Effector CD8-positive, alpha-beta T cell (primary cell): ENCODE results near the gene CPXM1.
"Not testable (repeated sequence)": the region's sequence is repeated elsewhere in the genome, so short reads cannot be mapped to it uniquely, and the experiment has no call there.

Experiments
- DNase-seq: peaks from one replicate; lab custom pipeline; 2025; lab: John Stamatoyannopoulos, UW

CPXM1 gene

DNA sequence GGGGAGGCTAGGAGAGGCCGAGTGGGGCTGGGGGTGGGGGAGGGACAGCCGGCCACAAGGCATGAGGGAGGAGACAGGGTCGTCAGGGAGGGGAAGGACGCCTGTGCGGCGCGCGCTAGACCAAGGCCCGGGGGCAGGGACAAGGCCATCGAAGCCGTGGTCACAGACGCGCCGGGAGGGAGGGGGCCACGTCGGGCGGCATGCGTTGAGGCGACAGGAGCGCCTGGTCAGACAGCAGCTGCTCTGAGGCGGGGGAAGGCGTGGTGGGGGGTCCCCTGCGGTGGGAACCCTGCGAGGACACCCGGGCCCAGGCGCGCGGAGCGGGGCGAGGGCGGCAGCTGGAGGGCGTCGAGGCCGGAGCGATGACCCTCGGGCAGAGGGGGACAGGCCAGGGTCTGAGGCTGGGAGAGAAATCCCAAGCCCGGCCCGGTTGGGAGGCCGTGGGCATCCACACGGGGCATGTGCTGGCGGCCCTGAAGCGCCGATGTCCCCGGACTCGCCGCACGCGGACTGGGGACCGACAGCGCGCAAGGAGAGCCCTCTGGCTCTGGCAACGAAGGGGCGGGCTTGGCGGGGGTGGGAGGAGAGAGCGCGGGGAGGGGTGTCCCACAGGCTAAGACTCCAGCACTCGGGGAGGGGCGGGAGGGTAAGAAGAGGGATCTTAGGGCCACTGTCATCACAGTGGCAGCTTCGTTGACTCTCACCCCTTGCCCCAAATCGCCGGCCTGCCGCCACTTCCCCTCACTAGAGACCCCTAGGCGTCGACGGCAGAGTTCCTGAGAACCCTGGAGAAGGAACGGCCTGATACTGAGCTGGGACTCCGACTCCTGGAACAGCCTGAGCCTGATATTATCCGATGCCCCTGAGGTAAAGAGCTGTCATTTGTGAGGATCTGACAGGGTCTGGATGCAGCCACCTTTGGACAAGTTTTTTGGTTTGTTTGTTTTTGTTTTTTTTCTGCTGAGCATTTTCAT lies 20.8 kb upstream of the CPXM1 start:
- no peak for DNase-seq

DNA sequence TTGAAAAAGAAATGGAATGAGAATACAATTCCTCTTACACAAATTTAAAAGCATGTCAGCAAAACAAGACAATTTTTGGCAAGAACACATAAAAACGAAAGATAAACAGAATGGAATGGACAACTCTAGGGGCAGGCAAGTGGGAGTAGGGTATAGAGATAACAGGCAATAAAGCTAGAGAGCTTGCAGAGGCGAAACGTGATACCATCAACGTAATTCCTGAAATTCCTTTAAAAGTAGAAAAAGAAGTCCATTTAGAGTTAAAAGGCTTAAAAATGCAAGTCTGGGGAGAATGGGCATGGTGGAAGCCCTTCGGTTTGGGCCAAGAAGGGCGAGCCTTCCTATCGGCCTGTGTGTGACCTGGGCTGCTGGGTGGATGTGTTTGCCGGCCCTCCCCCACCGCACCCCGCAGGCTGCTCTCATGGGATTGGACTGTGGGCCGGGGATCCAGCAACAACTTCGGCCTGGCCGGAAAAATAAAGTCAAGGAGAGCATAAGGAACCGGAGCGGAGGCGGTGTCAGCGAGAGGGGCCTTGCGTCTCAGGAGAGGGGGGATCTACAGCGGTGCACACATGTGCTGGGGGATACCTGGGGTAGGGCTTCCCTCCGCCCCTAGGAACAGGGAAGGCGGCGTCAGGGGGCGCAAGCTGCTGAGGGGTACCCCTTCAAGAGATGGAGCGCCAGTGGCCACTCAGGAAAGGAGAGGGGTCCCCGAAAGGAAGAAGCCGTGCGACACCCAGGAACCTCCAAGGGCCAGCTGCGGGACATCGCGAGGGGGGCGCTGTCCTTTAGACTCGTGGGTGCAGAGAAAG lies 19.9 kb upstream of the CPXM1 start:
- no peak for DNase-seq

DNA sequence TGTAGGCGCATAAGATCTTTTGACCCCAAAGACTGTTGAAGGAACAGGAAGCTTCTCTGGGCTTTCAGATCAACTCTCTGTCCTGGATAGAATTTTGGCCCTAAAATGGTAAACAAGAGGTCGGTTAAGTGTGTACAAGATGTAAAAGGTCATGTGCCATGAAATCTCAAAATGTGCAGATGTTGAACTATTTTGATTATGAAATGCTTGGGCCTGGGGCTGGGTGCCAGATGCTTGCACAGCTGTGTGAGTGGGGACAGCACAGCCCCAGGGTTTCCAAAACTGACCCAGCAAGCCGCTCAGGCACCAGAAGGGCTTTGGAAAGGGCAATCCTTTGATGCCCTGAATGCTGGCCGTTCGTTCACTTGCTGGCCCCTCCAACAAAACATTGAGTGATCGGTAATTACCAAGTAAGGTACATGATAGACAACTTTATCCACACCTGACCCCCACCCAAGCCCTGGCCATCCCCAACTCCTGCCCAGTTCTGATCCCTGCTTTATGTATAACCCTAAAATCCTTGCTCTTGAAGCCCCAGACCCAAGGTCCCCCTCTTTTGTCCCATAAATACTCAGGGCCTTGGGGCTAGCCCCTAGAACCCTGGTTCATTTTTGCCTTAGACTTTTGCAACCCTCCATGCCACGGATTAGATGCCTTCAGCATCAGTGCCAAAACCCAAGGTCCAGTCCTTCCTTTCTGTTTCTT lies 17.6 kb upstream of the CPXM1 start:
- DNase-seq, result no peak

DNA sequence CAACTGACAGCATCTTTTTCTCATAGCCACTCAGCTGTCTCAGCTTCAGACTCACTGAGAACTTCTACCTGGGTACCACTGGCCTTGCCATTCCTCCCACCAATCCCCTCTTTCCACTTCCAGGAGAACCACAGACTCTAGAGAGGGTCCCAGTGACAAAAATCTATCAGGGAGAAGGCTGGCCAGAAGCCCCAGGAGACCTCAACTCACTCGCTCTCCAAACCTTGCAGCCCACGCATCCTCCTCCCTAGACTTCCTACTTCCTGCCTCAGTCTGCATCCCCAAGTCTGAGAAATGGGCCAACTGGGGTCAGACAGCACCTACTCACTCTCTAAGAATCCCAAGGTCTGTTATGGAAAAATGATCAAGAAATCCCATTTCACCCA lies 16.9 kb upstream of the CPXM1 start:
- DNase-seq, result no peak

DNA sequence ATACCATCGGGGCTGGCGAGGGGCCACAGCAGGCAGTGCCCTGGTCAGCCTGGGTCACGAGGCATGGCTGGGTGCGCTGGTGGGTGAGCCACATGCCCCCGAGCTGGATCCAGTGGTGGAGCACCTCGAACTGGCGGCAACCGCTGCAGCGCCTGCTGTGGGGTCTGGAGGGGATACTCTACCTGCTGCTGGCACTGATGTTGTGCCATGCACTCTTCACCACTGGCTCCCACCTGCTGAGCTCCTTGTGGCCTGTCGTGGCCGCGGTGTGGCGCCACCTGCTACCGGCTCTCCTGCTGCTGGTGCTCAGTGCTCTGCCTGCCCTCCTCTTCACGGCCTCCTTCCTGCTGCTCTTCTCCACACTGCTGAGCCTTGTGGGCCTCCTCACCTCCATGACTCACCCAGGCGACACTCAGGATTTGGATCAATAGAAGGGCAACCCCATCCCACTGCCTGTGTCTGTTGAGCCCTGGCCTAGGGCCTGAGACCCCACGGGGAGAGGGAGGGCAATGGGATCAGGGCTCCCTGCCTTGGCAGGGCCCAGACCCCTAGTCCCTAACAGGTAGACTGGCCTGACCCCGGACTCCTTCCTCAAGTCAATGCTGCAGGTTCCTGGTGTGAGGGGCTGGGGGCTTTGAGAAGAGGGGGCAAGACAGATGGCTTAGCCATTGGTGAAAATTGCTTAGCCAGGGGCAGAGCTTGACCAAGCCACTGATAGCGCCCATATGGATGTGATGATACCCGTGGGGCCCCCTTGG lies 16.3 kb upstream of the CPXM1 start:
- DNase-seq, result no peak

DNA sequence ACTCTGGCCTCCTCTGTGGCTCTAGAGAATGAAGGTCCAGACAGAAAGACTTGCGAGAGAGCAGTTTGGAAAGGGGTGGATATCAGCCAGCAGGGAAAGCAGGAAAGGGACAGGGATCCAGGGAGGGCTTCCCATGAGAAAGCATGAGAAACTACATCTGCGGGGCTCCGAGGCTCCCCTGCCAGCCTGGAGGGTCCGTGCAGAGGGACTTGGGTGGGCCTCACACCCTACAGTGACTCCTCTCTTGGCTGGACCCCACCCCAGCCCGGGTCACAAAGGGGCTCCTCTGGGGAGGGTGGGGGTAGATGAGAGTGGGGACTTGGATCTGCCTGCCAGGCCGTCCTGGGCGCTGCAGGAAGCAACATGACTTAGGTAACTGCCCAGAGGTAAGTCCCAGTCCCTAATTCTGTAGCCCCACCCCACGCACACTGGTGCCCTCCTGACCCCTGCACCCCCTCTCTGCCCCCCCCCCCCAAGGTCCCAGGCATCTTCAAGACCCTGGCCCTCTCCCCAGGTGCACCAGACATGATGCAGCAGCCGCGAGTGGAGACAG lies 15.7 kb upstream of the CPXM1 start, which contains the start of gene TMEM239:
TSS of gene TMEM239 (plus strand) at position 335 of the 553 bp plus-strand sequence. CDS start at position 526, 191 bp downstream.
- no peak for DNase-seq

DNA sequence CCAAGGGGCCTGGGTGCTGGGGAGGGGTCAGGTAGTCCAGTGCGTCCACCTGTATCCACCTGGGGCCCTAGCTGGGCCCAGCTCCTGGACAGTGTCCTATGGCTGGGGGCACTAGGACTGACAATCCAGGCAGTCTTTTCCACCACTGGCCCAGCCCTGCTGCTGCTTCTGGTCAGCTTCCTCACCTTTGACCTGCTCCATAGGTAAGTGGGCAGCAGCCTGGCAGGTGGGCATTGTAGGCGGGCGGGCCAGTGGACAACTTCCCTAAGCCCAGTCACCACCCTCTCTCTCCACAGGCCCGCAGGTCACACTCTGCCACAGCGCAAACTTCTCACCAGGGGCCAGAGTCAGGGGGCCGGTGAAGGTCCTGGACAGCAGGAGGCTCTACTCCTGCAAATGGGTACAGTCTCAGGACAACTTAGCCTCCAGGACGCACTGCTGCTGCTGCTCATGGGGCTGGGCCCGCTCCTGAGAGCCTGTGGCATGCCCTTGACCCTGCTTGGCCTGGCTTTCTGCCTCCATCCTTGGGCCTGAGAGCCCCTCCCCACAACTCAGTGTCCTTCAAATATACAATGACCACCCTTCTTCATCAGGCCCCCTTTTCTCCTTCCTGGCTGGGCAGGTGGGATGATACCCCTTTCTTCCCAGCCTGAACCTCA lies 14.9 kb upstream of the CPXM1 start:
- DNase-seq, result no peak

DNA sequence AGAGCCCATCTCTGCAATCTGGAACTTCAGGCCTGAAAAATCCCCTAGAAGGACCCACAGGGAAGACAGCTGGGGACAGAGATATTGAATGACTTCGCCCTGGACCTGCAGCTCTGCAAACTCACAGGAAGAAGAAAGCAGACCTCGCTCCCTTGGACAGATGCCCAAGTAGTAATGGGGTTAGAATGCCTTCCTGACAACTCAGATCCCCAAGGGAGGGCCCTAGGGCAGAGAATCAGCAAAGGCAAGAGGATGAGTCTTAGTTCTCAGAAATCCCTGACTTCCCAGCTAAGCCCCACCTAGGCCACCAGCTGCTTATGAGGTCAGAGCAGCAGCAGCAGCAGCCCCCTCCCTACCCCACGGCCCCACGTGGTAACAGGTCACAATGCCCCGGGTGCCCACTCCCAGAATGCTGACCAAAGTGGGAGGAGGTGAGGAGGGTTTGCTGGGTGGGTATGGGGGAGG lies 14.2 kb upstream of the CPXM1 start, which contains the start of gene C20orf141:
TSS of gene C20orf141 (plus strand) at position 401 of the 465 bp plus-strand sequence. CDS start 198 bp downstream, outside the sequence.
- no peak for DNase-seq

DNA sequence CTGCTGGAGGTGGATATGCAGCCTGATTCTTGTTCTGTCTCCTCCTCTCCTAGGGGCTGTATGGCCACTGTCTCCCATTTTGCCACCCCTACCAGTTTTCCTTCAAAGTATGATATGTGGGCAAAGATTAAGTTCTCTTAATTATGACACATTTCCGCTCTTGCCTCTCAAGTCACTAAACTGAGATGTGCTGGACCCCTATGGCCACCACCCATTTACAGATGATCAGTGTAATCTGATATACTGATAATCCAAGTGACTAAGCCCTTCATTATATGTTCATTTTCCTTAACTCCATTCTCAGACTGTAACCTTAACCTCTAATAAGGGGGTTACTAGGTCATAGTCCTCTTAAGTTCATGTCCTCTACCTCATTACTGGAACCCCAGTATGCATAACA lies 13.6 kb upstream of the CPXM1 start:
- DNase-seq, result no peak

DNA sequence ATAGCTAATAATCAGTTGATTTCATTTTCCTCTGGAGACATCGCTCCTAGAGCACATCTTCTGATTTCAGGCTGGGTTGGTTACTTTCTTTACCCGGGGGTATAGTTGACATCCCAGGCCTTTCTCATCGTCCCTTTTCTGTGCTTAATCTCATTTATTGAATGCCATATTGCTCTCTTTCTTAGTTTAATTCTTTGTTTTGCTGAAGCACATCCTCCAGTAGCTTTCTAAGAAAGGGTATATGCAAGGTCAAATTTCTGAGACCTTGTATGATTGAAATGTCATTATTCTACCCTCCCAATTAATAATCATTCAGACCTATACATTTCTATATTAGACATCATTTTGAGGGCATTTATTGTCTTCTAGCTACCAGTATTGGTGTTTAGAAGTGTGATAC lies 11.8 kb upstream of the CPXM1 start:
- DNase-seq, result no peak

DNA sequence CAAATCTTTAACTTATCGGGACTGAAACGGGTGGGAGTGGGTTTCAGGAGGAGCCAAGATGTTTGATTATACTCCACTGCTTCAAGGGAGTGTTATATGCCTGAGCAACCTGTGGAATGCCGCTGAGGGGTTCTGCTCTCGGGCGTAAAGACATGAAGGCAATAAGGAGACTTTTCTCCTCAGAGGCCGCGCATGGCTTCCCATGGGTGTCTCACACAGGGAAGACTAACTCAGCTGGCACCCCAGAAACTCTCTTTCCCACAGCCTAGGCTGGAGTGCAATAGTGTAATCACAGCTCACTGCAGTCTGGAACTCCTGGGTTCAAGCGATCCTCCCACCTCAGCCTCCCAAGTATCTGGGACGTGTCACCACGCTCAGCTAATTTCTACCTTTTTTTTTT lies 9.3 kb upstream of the CPXM1 start:
- no peak for DNase-seq

DNA sequence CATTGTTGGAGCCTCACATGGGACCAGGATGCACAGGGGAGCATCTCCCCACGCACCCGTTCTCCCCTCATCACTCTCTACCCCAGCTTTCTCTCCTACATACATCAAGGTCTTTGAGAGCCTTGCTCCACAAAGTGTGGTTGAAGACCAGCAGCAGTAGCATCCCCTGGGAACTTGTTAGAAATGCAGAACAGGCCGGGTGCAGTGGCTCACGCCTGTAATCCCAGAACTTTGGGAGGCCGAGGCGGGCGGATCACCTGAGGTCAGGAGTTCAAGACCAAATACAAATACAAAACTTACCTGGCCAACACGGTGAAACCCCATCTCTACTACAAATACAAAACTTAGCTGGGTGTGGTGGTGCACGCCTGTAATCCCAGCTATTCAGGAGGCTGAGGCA lies 7.5 kb upstream of the CPXM1 start:
- DNase-seq, result not testable (repeated sequence)

DNA sequence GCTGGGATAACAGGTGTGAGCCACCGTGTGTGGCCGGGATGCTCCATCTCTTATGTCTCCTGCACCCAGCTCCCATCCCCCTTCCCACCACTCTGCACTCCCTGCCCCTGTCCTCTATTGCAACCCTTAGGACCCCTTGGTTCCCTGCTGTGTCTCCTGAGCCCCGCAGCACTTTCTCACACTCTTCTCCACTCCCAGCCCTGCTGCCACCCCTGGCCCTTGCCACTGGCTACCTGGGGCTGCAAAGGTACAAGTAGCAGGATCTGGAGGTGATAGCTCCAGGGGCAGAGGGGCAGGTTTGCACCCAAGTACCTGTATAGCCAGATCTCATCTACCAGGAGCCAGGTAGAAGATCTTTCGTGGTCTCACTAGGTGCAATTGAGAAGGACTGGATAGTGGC lies 6.6 kb upstream of the CPXM1 start:
- no peak for DNase-seq

DNA sequence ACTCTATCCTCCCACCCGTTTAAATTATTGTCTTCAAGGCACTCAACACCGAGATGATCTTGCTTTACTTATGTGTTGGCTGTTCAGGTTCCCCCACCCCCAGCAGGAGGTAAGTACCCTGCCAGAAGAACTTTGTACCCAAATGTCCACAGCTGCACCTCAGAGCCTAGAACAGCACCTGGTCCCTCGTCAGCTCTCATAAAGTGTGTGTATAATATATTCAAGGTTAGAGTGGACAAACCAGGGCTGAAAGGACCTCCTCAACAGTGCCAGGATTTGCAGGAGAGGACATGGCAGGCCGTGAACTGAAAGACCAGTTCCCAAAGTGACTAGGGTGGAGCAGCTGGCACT lies 5.9 kb upstream of the CPXM1 start:
- DNase-seq, result no peak

DNA sequence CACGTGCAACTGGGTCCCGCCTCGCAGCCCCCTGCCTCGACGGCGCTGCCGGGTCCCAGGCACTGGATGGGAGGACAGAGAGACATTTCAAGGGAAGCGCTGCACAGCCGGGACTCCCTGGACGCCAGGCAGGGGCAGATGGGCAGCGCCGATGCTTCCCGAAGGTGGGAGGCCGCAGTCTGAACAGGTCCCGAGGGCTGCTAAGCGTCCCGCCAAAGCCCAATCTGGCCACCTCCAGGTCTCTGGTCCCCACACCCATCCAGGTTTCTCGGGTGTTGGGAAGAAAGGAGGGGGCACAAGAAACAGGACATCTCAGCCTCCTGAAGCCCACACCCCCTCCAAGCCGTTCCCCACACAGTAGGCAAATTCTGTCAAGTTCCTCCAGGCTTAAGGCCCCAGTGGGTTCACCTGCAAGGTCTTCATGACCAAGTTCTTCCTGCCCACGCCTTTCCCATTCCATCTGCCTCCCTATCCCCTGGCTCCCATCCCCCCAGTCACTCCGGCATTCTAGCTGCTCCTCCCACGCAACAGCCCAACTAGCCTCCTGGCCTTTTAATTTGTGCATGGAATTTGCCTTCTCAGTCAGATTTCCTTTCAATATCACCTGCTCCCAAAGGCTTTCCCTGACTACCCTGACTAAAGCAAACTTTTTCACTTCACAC lies 5.4 kb upstream of the CPXM1 start:
- no peak for DNase-seq

DNA sequence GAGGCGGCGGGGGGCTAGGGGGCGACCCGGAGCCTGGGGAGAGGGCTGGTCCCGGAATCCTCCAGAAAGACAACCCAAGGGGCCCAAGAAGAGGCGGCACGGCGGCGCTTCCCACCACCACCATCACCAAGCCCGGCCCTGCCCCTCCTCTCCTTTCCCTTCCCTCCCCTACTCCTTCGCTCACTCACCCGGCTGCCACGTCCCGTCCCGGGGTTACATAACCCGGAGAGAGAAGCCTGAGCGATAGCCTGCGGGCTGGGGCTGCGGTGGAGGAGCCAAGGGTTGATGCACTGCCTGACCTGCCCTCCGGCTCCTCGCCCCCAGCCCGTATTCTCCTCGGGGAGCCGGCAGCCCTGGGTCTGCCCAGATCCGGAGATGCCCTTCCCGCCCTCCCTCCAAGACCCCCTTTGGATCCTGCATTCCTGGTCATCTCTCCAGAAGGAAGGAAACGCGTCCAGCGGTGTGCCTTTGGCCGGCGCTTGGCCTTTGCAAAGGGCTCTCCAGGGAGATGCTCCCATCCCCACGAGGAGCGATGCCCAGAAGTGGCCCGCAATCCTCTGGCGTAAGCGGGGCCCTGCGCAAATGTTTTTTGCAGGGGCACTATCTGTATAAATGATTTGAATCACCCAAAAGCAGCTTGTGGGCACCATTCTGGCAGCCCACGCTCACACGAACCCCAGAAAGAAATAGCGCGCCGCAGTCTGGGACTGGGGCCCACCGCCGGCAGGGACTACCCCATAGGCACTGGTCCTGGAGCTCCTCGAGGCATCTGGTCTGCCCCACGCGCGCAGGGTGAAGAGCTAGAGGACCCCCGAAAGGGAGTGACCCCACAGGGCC lies 4.6 kb upstream of the CPXM1 start:
- DNase-seq, result no peak

DNA sequence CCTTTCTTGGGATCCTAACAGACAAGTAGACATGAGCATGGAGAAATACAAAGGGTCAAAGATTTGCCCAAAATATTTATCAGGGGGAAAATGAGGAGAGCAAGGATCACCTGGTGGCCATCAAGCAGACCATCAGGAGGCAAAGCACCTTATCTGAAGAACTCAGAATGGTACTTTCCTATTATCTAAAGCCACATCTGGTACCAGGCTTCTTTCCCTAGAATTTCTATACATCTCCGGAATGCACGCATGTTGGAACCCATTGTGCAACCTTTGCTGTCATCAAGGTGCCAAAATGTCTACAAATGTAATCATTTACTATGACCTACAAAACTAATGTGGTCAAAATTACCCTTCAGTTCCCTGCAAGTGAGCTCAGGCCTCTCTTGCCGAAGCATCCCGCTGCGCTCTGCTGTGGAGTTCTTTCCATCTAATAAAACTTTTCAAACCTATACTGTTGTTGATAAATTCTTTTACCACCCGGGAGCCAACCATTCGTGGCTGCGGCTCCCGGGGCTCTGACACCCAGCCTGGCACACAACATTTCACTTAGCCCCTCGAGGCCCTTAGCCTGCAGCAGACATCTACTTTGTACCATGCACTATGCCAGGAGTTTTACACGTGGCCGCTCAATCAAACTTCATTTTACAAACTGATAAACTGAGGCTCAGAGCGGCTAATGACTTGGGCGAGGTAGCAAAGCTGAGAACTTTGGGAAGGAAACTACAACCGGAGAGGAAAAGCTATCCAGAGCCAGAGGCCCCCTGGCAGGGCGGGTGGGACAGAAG lies 3.8 kb upstream of the CPXM1 start:
- no peak for DNase-seq

DNA sequence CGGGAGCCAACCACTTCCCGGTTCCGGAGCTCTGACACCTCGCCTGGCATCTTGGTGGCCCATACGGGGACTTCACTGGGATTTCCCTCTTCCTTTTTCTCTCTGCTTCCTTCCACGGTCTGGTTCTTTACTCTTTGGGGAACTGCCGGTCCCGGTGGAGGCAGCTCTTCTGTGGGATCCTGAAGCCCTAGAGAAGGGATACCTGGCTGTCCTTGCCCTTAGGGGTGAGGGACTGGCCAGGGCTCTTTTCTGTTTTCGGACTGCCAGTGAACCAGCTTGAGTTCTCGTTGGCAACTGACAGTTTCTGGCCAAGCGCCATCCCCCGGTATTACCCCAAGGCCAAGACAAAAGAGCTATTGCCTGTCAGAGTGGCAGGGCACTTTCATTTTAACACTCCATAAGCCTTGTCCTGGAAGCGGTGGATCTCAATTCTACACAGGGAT lies 880 bp upstream of the CPXM1 start:
- DNase-seq, result no peak
